A673 (cell line): ENCODE data around the gene ABHD6. TPM values are rescaled to one million over a fixed set of nuclear protein-coding genes. Genes with fewer than 3 reads are reported as not detected.
A peak's percentile ranks its signal among the peaks of the same experiment; 100 is the strongest.
"Not testable (repeated sequence)": the region's sequence is repeated elsewhere in the genome, so short reads cannot be mapped to it uniquely, and the experiment has no call there.

Experiments used
- BruUV-seq: library from RNA; stranded (reverse); fragments of 400-500 nt; replicated peaks from 2 replicates; lab custom pipeline; 2021; lab: Mats Ljungman, UMichigan
- CTCF ChIA-PET: fragments of 300-600 bp; sonication (Branson Sonifier 250); formaldehyde crosslinking; loops from one replicate; lab custom pipeline; 2022; ENCODE audit warnings: antibody characterized with exemption; lab: Charles Lee
- POLR2A ChIA-PET: fragments of 300-600 bp; sonication (Branson Sonifier 250); formaldehyde crosslinking; loops from one replicate; lab custom pipeline; 2022; ENCODE audit warnings: antibody characterized with exemption; ENCODE audit not compliant: low non-redundant PET; lab: Charles Lee
- DNase-seq: peaks from one replicate; pipeline ENCODE4 v3.0.0-alpha.2; 2015; ENCODE audit warnings: low spot score
- H3K27ac ChIP-seq: fragments of 200-600 bp; sonication (generic); 2 replicates; pipeline ENCODE4 v1.5.1; 2016; ENCODE audit warnings: mixed run types, low read depth, mild to moderate bottlenecking, mixed read lengths, antibody characterized with exemption, low read length; ENCODE audit not compliant: poor library complexity, severe bottlenecking
- H3K27me3 ChIP-seq: fragments of 200-600 bp; sonication (generic); replicated peaks from 2 replicates; pipeline ENCODE4 v1.6.1; 2017; ENCODE audit warnings: mixed run types, low read depth, mild to moderate bottlenecking, mixed read lengths, antibody characterized with exemption, low read length; ENCODE audit not compliant: insufficient read depth, poor library complexity
- H3K36me3 ChIP-seq: fragments of 200-600 bp; sonication (generic); 2 replicates; pipeline ENCODE4 v1.6.1; 2016; ENCODE audit warnings: mixed run types, mild to moderate bottlenecking, mixed read lengths, antibody characterized with exemption, low read length; ENCODE audit not compliant: insufficient read depth, poor library complexity, severe bottlenecking
- H3K4me1 ChIP-seq: fragments of 200-600 bp; sonication (generic); 2 replicates; pipeline ENCODE4 v1.6.1; 2017; ENCODE audit warnings: mixed run types, mild to moderate bottlenecking, mixed read lengths, antibody characterized with exemption, low read length; ENCODE audit not compliant: insufficient read depth, poor library complexity, severe bottlenecking
- H3K4me3 ChIP-seq: fragments of 200-600 bp; sonication (generic); 2 replicates; pipeline ENCODE4 v1.5.1; 2016; ENCODE audit warnings: low read depth, mixed run types, mild to moderate bottlenecking, mixed read lengths, low read length; ENCODE audit not compliant: poor library complexity, severe bottlenecking
- H3K9me3 ChIP-seq: fragments of 200-600 bp; sonication (generic); 2 replicates; pipeline ENCODE4 v1.6.1; 2016; ENCODE audit warnings: mixed run types, low read depth, mild to moderate bottlenecking, mixed read lengths, antibody characterized with exemption, low read length; ENCODE audit not compliant: poor library complexity, severe bottlenecking
- CTCF ChIP-seq: fragments of 300-800, 200-600 bp; sonication (generic); conservative IDR thresholded peaks from 2 replicates; pipeline ENCODE4 v1.5.1; 2017; ENCODE audit warnings: low read depth, mild to moderate bottlenecking, antibody characterized with exemption, low read length, moderate library complexity, mixed read lengths
- EZH2 ChIP-seq: fragments of 200-600 bp; sonication (generic); IDR thresholded peaks from 2 replicates; pipeline ENCODE4 v1.6.1; 2017; ENCODE audit warnings: borderline replicate concordance, low read depth, mild to moderate bottlenecking, mixed read lengths, antibody characterized with exemption, low read length; ENCODE audit not compliant: poor library complexity, severe bottlenecking
- intact Hi-C: fragments of 100-400 bp; cut with micrococcal nuclease; formaldehyde crosslinking; loops from one replicate; pipeline ENCODE4 v1.10.0; 2022; ENCODE audit not compliant: unreplicated experiment
- total RNA-seq: library from RNA; stranded (reverse); gene quantifications from 2 replicates; pipeline ENCODE4 v1.2.3, GENCODE V29; 2021

ABHD6 gene
- total RNA-seq, 1 experiment from 2014 or later = 155 TPM

GRCh38 chr3:58335652-58335947 lies 98.0 kb downstream of the ABHD6 start:
- TF ChIP-seq CTCF (no peak), EZH2 (no peak)
- Histone ChIP-seq H3K9me3 (no peaks in the 10 kb centered on the region), H3K4me1 (peaks cover 15% of the 10 kb centered on the region), H3K36me3 (no peaks in the 10 kb centered on the region), H3K4me3 (no peak overlapping the region), H3K27ac (peak overlapping the region; percentile 86), H3K27me3 (no peaks in the 10 kb centered on the region)
- no peak for DNase-seq
- intact Hi-C loops = no loop called here
- CTCF ChIA-PET = no interaction called here
- no TSS peak for BruUV-seq
- POLR2A ChIA-PET = interaction anchor here (0.8 kb wide), 1 partner anchor 98 kb away, joined by 3 read pairs; no protein-coding TSS in a partner anchor

- ChIA-PET CTCF (interaction anchor here (0.5 kb wide), 1 partner anchor 308 kb away, joined by 11 read pairs; no protein-coding TSS in a partner anchor), POLR2A (interaction anchor here (0.8 kb wide), 1 partner anchor 97 kb away, joined by 3 read pairs; no protein-coding TSS in a partner anchor)
- H3K4me3 ChIP-seq = no peak overlapping the region
- no peak for DNase-seq
- H3K9me3 ChIP-seq = no peaks in the 10 kb centered on the region
- no peaks in the 10 kb centered on the region for H3K36me3 ChIP-seq
- BruUV-seq = no TSS peak
- TF ChIP-seq CTCF (no peak), EZH2 (no peak)
- H3K27ac ChIP-seq = no peak overlapping the region
- intact Hi-C loops = no loop called here
- H3K4me1 ChIP-seq = peaks cover 15% of the 10 kb centered on the region
- no peaks in the 10 kb centered on the region for H3K27me3 ChIP-seq
Measured at GRCh38 chr3:58336135-58336882, 98.7 kb downstream of the ABHD6 start.

- H3K4me3 ChIP-seq = no peak overlapping the region
- ChIA-PET CTCF (no interaction called here), POLR2A (no interaction called here)
- intact Hi-C loops = no loop called here
- no peak for TF ChIP-seq EZH2
- TF ChIP-seq CTCF = no peak
- BruUV-seq = no TSS peak
- no peak overlapping the region for H3K27ac ChIP-seq
- DNase-seq = no peak
- no peaks in the 10 kb centered on the region for H3K9me3 ChIP-seq
- no peaks in the 10 kb centered on the region for H3K36me3 ChIP-seq
- H3K27me3 ChIP-seq = no peaks in the 10 kb centered on the region
- peaks cover 15% of the 10 kb centered on the region for H3K4me1 ChIP-seq
Measured at GRCh38 chr3:58337190-58337589, 99.6 kb downstream of the ABHD6 start.

GRCh38 chr3:58339146-58339545 lies 101.6 kb downstream of the ABHD6 start:
- H3K9me3 ChIP-seq, H3K36me3 ChIP-seq, DNase-seq, H3K27me3 ChIP-seq, H3K27ac ChIP-seq, H3K4me3 ChIP-seq, POLR2A ChIA-PET, BruUV-seq, CTCF ChIA-PET, intact Hi-C loops: not testable (repeated sequence)
- peaks cover 15% of the 10 kb centered on the region for H3K4me1 ChIP-seq
